Measurements from ENCODE around the gene GALNT9.

DNA sequence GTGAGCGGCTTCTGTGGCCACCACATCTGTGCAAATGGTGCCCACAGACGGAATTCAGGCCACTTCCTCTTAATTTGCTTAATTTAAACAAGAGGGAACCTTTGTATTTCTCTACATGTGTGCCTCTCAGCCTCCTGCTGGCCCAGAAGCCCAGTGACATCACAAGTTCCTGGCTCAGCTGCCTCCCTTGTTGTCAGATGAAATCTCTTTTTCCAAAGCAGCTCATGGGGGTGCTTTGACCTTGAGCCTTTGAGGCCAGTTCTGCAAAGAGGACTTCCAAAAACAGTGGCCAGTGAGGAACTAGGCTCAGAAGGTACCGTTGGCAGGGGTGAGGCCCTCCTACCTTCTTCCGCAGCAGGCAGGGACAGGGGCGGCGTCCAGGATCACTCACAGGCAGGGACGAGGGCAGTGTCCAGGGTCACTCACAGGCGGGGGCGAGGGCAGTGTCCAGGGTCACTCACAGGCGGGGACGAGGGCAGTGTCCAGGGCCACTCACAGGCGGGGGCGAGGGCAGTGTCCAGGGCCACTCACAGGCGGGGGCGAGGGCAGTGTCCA is 35.0 kb upstream of the GALNT9 start:
- TF ChIP-seq FOXJ3 (CRISPR knock-in tag; IDR thresholded peaks at IDR 0.05) (no peak), GABPA (IDR thresholded peaks at IDR 0.05; ENCODE audit: low read depth) (no peak), SMC3 (IDR thresholded peaks at IDR 0.05; ENCODE audit: low read depth, low read length) (no peak), MAX (IDR thresholded peaks at IDR 0.05; ENCODE audit: low read depth) (no peak), CHD2 (IDR thresholded peaks at IDR 0.05; ENCODE audit: low read length, partially characterized antibody) (no peak), USF1 (IDR thresholded peaks at IDR 0.05; ENCODE audit: borderline replicate concordance, low read depth) (no peak)
- TF ChIP-seq, protein P1, sequence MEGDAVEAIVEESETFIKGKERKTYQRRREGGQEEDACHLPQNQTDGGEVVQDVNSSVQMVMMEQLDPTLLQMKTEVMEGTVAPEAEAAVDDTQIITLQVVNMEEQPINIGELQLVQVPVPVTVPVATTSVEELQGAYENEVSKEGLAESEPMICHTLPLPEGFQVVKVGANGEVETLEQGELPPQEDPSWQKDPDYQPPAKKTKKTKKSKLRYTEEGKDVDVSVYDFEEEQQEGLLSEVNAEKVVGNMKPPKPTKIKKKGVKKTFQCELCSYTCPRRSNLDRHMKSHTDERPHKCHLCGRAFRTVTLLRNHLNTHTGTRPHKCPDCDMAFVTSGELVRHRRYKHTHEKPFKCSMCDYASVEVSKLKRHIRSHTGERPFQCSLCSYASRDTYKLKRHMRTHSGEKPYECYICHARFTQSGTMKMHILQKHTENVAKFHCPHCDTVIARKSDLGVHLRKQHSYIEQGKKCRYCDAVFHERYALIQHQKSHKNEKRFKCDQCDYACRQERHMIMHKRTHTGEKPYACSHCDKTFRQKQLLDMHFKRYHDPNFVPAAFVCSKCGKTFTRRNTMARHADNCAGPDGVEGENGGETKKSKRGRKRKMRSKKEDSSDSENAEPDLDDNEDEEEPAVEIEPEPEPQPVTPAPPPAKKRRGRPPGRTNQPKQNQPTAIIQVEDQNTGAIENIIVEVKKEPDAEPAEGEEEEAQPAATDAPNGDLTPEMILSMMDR (IDR thresholded peaks at IDR 0.05): no peak

Data from SK-N-SH (cell line).